GM18868 (cell line): ENCODE measurements around the gene CLDN22.

Experiments
- ATAC-seq: cut with Tn5 transposase; IDR thresholded peaks from one replicate; pipeline ENCODE4 v1.9.1; 2021; ENCODE audit warnings: mild to moderate bottlenecking, moderate library complexity; ENCODE audit not compliant: unreplicated experiment

CLDN22 gene

GRCh38 chr4:183320211-183321059 lies at the start of gene CLDN22:
TSS of gene CLDN22 (minus strand) at chr4:183320276. CDS start at chr4:183320218, 58 bp downstream.
- ATAC-seq, result no peak

- ATAC-seq, result no peak
Measured at GRCh38 chr4:183369073-183369472, 49.0 kb upstream of the CLDN22 start.

- no peak for ATAC-seq
Measured at GRCh38 chr4:183366206-183366835, 46.2 kb upstream of the CLDN22 start.

GRCh38 chr4:183364025-183364424 lies 43.9 kb upstream of the CLDN22 start:
- ATAC-seq, result no peak

GRCh38 chr4:183362916-183363542 lies 43.0 kb upstream of the CLDN22 start:
- no peak for ATAC-seq

DNA sequence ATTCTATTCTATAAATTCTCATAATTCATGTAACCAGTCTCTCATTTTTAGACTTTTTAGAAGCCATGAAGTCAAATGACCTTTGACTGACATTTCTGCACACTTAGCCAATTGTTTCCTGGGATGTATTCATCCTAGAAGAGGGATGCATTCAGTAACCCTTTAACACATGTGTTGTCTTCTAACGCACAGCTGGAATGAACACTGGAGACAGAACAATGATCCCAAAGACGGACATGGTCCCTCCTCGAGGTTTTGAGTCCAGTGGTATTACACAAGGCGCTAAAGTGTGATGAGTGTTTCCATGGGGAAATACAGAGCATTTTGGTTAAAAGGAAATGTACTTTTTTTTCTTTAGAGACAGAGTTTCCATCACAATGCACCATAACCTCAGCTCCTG lies 42.0 kb upstream of the CLDN22 start:
- ATAC-seq, result no peak

GRCh38 chr4:183360161-183360919 lies 40.3 kb upstream of the CLDN22 start:
- ATAC-seq, result no peak

DNA sequence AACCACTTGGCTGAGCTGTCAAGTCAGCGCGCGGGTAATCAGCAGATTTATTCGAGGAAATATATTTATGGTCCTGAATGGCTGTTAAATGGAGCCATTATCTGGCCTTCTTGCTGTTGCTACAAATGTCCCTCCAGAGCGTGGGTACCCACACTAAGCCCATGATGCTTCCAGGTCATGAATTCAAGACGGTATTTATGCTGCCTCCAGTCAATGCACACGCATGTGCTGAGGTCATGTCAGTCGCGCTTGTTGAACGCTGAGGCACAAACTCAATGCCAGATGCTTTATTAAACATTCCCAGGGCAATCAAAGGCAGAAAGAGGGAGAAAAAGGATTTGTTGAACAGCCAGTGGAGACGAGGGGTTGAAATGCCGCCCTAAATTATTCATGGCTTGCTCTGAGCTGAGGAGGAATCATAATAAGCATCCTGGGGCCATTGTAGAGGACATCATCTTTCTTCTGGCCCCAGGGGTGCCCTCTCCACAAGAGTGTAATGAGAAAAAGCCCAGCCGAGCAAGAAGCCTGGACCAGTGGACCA lies 38.2 kb upstream of the CLDN22 start:
- no peak for ATAC-seq

DNA sequence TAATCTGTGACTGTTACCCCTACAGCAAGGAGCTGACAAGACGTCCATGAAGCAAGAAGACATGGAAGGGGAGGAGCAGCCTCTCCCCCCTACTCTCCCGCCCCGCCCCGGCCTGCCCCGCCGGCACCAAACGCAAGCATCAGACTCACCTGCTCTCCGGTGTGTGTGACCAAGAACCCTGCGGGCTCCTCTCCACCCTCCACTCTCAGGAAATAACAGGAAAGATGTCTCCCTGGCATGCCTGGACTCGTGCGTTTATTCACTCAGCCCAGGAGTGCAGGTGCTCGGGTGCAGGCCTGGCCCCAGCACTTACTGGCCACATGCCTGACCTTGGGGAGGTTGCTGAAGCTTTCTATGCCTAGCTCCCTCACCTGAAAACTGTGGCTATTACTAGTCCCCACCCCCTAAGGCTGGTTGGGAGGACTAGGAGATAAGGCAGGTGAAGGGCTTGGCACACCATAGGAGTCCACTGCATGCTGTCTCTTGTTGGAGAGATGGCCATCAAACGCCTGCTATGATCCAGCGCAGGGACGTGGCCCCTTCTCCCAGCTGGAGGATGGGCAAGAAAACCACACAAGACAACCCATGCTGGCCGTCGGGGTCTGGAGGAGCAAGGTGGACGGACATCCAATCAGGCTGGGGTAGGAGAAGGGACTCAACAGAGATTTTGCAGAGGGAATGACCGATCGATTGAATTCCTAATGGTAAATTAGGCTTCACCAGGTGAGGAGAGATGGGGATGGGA lies 37.0 kb upstream of the CLDN22 start:
- no peak for ATAC-seq

GRCh38 chr4:183356173-183356830 lies 36.2 kb upstream of the CLDN22 start:
- no peak for ATAC-seq

- ATAC-seq, result no peak
Measured at GRCh38 chr4:183355405-183355804, 35.3 kb upstream of the CLDN22 start.

DNA sequence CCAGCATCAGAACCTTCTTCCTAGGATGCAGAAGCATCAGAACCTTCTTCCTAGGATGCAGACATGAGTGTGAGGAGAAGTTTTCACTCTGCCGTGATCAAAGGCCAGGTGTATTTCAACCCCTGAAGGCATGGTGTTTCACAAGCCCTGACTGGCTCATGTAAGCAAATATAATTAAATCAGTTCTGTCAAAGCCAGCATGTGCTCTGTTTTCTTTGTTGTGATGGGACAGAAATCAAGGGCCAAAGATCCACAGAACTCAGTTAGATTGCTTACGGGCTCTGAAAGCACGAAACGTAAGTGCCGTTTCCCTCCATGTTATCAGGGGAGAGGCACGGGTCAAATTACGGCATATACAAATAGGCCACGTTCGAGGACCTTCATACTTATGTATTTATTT lies 34.1 kb upstream of the CLDN22 start:
- ATAC-seq, result no peak

GRCh38 chr4:183353557-183353956 lies 33.5 kb upstream of the CLDN22 start:
- no peak for ATAC-seq

DNA sequence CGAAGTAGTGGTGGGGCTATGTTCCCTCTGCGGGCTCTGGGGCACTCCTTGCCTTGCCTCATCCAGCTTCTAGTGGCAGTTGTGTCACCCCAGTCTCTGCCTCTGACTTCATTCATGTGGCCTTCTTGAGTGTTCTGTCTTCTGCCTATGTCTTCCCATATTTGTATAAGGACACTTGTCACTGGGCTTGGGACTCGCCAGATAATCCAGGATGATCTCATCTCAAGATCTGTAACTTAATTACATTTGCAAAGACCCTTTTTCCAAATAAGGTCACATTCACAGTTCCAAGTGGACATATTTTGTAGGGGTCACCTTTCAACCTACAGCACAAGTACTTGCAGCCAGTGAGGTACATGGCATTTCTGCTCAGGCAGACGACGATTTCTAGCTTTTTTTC lies 32.5 kb upstream of the CLDN22 start:
- ATAC-seq, result no peak

GRCh38 chr4:183350317-183351071 lies 30.4 kb upstream of the CLDN22 start:
- ATAC-seq, result no peak

- ATAC-seq, result no peak
Measured at GRCh38 chr4:183349673-183350072, 29.6 kb upstream of the CLDN22 start.

DNA sequence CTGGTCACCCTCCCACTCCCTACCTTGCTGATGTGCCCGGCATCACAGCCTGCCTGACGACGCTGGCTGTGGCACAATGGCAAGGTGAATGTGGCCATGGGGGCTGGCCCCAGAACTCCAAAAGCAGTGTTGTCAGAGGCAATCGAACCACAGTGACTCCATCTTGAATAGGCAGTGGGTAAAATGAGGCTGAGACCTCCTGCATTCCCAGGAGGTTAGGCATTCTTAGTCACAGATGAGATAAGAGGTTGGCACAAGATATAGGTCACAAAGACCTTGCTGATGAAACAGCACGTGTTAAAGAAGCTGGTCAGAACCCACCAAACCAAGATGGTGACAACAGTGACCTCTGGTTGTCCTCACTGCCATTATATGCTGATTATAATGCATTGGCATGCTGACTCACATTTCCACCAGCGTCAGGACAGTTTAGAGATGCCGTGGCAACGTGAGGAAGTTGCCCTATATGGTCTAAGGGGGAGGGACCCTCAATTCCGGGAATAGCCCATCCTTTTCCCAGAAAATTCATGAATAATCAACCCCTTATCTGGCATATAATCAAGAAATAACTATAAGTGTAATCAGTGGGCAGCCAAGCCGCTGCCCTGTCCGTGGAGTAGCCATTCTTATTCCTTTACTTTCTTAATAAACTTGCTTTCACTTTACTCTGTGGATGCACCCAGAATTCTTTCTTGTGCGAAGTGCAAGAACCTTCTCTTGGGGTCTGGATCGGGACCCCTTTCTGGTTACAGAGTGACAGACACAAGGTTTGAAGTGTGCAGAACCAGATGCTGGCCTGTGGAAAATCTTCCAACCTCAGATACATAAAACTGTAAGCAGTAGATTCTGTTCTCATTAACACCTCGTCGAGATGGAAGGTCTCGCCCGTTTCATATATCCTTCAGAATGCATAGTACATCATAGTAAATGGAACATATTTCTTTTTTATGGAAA lies 28.9 kb upstream of the CLDN22 start:
- no peak for ATAC-seq

DNA sequence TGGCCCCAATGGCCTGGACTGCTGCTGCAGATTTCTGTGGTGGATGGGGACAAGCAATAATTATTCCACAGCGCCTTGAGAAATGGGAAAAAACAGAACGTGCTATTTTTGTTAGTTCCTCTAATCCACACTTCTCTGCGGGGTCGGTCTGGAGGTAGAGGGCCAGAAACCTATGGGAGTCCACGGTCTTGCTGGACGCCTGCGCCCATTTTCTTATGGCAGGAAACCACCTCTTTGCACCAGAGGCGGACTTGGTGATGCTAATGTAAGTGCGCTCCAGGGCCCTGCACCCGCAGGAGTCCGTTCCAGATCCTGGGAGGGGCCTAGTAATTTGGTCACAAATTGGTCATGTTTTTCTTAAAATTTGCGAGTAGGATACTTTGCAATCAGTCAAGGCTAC lies 28.1 kb upstream of the CLDN22 start:
- ATAC-seq, result no peak
